ENCODE results near the gene TTC28. TPM values are rescaled to one million over a fixed set of nuclear protein-coding genes. Genes with fewer than 3 reads are reported as not detected.

TTC28 gene
- total and polyA plus RNA-seq, 2 donors (not counting 3 experiments of a cell fraction or from before 2014, with no cell fraction given): 16.5 to 51.1 TPM

DNA sequence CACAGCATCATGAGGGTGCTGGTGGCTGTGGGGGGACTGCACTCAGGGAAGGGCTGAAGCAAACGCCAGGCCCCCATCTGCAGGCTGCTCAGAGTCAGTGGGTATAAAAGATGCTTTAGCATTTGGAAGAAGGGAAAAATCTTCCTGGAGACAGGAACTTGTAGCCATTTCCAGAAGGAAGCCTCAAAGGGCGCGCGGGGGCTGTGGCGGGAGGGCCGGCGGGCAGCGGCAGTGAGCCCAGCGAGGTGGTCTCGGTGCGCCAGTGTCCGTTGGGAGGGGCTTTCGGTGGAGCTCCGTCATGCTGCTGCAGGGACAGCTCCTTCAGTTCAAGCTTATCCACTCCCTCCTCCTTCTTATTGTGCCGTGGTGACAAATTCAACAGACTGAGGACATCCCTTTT lies 697.5 kb downstream of the TTC28 start:
- no peak overlapping the region for H3K4me3 ChIP-seq (replicated peaks in 1 of 3; ENCODE audit: insufficient read depth in 1 of 3, low read depth in 1 of 3, low read length in 3 of 3)
- FAIRE-seq (no peak), DNase-seq (ENCODE audit: low read depth, low spot score) (no peak)
- no peak overlapping the region for H2AFZ ChIP-seq (ENCODE audit: low read depth, low read length)
- no peaks in the 10 kb centered on the region for H3K9me1 ChIP-seq (replicated peaks; ENCODE audit: control insufficient read depth, extremely low read depth, insufficient read depth, low read length)
- no peaks in the 10 kb centered on the region for H3K4me1 ChIP-seq (ENCODE audit: control insufficient read depth, extremely low read depth, insufficient read depth, low read length)
- H4K20me1 ChIP-seq (replicated peaks; ENCODE audit: control insufficient read depth, extremely low read depth, insufficient read depth, low read length): no peaks in the 10 kb centered on the region
- H3K27me3 ChIP-seq (ENCODE audit: control insufficient read depth in 2 of 2, insufficient read depth in 2 of 2, low read length in 2 of 2): no peaks in the 10 kb centered on the region
- H3K4me2 ChIP-seq (ENCODE audit: insufficient read depth, low read length): no peak overlapping the region
- H3K9ac ChIP-seq (replicated peaks; ENCODE audit: extremely low read depth, insufficient read depth, low read length): no peak overlapping the region
- peaks cover 0 to 19% of the 10 kb centered on the region in 2 experiments for H3K36me3 ChIP-seq (ENCODE audit: control insufficient read depth in 2 of 2, extremely low read depth in 1 of 2, insufficient read depth in 2 of 2, low read length in 2 of 2)
- H3K9me3 ChIP-seq (replicated peaks; ENCODE audit: control insufficient read depth, insufficient read depth, low read length): no peaks in the 10 kb centered on the region
- ChIA-PET POLR2A (no interaction called here), CTCF (interaction anchor here (1.1 kb wide), 1 partner anchor 9 kb away, joined by 5 read pairs; no protein-coding TSS in a partner anchor)
- dilution Hi-C loops (cut with MboI; ENCODE audit: extremely low pct_ligation_motif_present, low sequenced_read_pairs) (no loop called here), intact Hi-C loops (cut with micrococcal nuclease) (no loop called here)
- no peak overlapping the region for H3K27ac ChIP-seq (ENCODE audit: insufficient read depth, low read depth, low read length)
- BruUV-seq (replicated peaks): TSS peak; percentile 20
- H3K79me2 ChIP-seq (ENCODE audit: control insufficient read depth, insufficient read depth, low read length): no peaks in the 10 kb centered on the region
- no peak for TF ChIP-seq POLR2AphosphoS5 (IDR thresholded peaks at IDR 0.05; ENCODE audit: insufficient read depth, low read depth, low read length)
- no peak for TF ChIP-seq FOS (IDR thresholded peaks at IDR 0.05; ENCODE audit: borderline replicate concordance, insufficient read depth, low read length)
- no peak for TF ChIP-seq EZH2 (IDR thresholded peaks at IDR 0.05; ENCODE audit: borderline replicate concordance, low read depth, low read length, severe bottlenecking)
- no peak for TF ChIP-seq POLR2A (IDR thresholded peaks at IDR 0.05; ENCODE audit: low read depth, low read length)
- no peak for TF ChIP-seq GATA2 (IDR thresholded peaks at IDR 0.05; ENCODE audit: insufficient read depth, insufficient read length, low read depth, low read length)
- TF ChIP-seq MYC (IDR thresholded peaks at IDR 0.05; ENCODE audit: low read depth, low read length): no peak
- TF ChIP-seq, protein P1, sequence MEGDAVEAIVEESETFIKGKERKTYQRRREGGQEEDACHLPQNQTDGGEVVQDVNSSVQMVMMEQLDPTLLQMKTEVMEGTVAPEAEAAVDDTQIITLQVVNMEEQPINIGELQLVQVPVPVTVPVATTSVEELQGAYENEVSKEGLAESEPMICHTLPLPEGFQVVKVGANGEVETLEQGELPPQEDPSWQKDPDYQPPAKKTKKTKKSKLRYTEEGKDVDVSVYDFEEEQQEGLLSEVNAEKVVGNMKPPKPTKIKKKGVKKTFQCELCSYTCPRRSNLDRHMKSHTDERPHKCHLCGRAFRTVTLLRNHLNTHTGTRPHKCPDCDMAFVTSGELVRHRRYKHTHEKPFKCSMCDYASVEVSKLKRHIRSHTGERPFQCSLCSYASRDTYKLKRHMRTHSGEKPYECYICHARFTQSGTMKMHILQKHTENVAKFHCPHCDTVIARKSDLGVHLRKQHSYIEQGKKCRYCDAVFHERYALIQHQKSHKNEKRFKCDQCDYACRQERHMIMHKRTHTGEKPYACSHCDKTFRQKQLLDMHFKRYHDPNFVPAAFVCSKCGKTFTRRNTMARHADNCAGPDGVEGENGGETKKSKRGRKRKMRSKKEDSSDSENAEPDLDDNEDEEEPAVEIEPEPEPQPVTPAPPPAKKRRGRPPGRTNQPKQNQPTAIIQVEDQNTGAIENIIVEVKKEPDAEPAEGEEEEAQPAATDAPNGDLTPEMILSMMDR (IDR thresholded peaks at IDR 0.05; ENCODE audit: extremely low read depth in 1 of 2, insufficient read depth in 1 of 2, low read depth in 1 of 2, low read length in 2 of 2): no peak
- TF ChIP-seq, protein P2, sequence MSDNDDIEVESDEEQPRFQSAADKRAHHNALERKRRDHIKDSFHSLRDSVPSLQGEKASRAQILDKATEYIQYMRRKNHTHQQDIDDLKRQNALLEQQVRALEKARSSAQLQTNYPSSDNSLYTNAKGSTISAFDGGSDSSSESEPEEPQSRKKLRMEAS (IDR thresholded peaks at IDR 0.05; ENCODE audit: insufficient read depth, insufficient read length): no peak
- TF ChIP-seq JUN (IDR thresholded peaks at IDR 0.05; ENCODE audit: borderline replicate concordance, insufficient read depth, insufficient read length, low read depth): no peak

All from endothelial cell of umbilical vein (primary cell).